ENCODE results near the gene ABI2.
A peak's percentile ranks its signal among the peaks of the same experiment; 100 is the strongest.
"Not testable (repeated sequence)": the region's sequence is repeated elsewhere in the genome, so short reads cannot be mapped to it uniquely, and the experiment has no call there.

Gene ABI2

GRCh38 chr2:203327901-203328759 lies at the start of gene ABI2:
Gene ABI2 (plus strand): TSS chr2:203328394. CDS start chr2:203328515, 121 bp downstream.
- peak; percentile 91 for DNase-seq (ENCODE audit: low spot score)

- no peak for DNase-seq (ENCODE audit: low spot score)
Observed at GRCh38 chr2:203279288-203279687, 48.9 kb upstream of the ABI2 start.

- DNase-seq (ENCODE audit: low spot score): no peak
Observed at GRCh38 chr2:203280428-203281064, 47.6 kb upstream of the ABI2 start.

GRCh38 chr2:203282101-203282500 lies 46.1 kb upstream of the ABI2 start:
- no peak for DNase-seq (ENCODE audit: low spot score)

- DNase-seq (ENCODE audit: low spot score): no peak
Observed at GRCh38 chr2:203286532-203286931, 41.7 kb upstream of the ABI2 start.

- no peak for DNase-seq (ENCODE audit: low spot score)
Observed at GRCh38 chr2:203301667-203302066, 26.5 kb upstream of the ABI2 start.

- not testable (repeated sequence) for DNase-seq (ENCODE audit: low spot score)
Observed at GRCh38 chr2:203302586-203302985, 25.6 kb upstream of the ABI2 start.

GRCh38 chr2:203310688-203311436 lies 17.3 kb upstream of the ABI2 start:
- no peak for DNase-seq (ENCODE audit: low spot score)

- DNase-seq (ENCODE audit: low spot score): no peak
Observed at GRCh38 chr2:203326356-203326755, 1.8 kb upstream of the ABI2 start.

- DNase-seq (ENCODE audit: low spot score): no peak
Observed at GRCh38 chr2:203327582-203327900, 653 bp upstream of the ABI2 start.

GRCh38 chr2:203328760-203329540 lies 756 bp downstream of the ABI2 start:
- DNase-seq (ENCODE audit: low spot score): peak; percentile 44

GRCh38 chr2:203330434-203330833 lies 2.2 kb downstream of the ABI2 start:
- no peak for DNase-seq (ENCODE audit: low spot score)

- DNase-seq (ENCODE audit: low spot score): no peak
Observed at GRCh38 chr2:203338322-203338721, 10.1 kb downstream of the ABI2 start.

- no peak for DNase-seq (ENCODE audit: low spot score)
Observed at GRCh38 chr2:203340791-203341487, 12.7 kb downstream of the ABI2 start.

- no peak for DNase-seq (ENCODE audit: low spot score)
Observed at GRCh38 chr2:203341741-203342310, 13.6 kb downstream of the ABI2 start.

- DNase-seq (ENCODE audit: low spot score): not testable (repeated sequence)
Observed at GRCh38 chr2:203342374-203342773, 14.2 kb downstream of the ABI2 start.

GRCh38 chr2:203344667-203345066 lies 16.5 kb downstream of the ABI2 start:
- DNase-seq (ENCODE audit: low spot score): no peak

GRCh38 chr2:203346612-203347011 lies 18.4 kb downstream of the ABI2 start:
- DNase-seq (ENCODE audit: low spot score): no peak

GRCh38 chr2:203347375-203347774 lies 19.2 kb downstream of the ABI2 start:
- DNase-seq (ENCODE audit: low spot score): no peak

- DNase-seq (ENCODE audit: low spot score): no peak
Observed at GRCh38 chr2:203352604-203353255, 24.5 kb downstream of the ABI2 start.

GRCh38 chr2:203354966-203355365 lies 26.8 kb downstream of the ABI2 start:
- no peak for DNase-seq (ENCODE audit: low spot score)
